Lung (tissue), 12 donors: ENCODE results near the gene KLF6. TPM values are rescaled to one million over a fixed set of nuclear protein-coding genes. Genes with fewer than 3 reads are reported as not detected.

ENCODE experiments used
- ATAC-seq: fragments of 200-7000 bp; cut with Tn5 transposase; one replicate; pipeline ENCODE4 v1.9.1; 2020; ENCODE audit warnings: moderate number of reproducible peaks; ENCODE audit not compliant: insufficient read depth, low FRiP score
- DNase-seq, 3 donors: peaks; one replicate each; pipeline ENCODE4 v3.0.0-alpha.2; 2013 to 2017
- H3K27ac ChIP-seq, 2 donors: one replicate each; pipeline ENCODE4 v1.5.1; 2013; ENCODE audit warnings: mild to moderate bottlenecking in 2 of 2, moderate library complexity in 2 of 2, control low read depth in 1 of 2, inconsistent platforms in 1 of 2, low read depth in 1 of 2, low read length in 1 of 2
- H3K27me3 ChIP-seq, 3 donors: one replicate each; pipeline ENCODE4 v1.5.1; 2013; ENCODE audit warnings: low read length in 2 of 3; ENCODE audit not compliant: control insufficient read depth in 3 of 3, insufficient read depth in 3 of 3
- H3K36me3 ChIP-seq, 4 donors: one replicate each; pipeline ENCODE4 v1.5.1; 2013; ENCODE audit warnings: low read length in 4 of 4, mild to moderate bottlenecking in 1 of 4, moderate library complexity in 1 of 4; ENCODE audit not compliant: control insufficient read depth in 4 of 4, insufficient read depth in 4 of 4
- H3K4me1 ChIP-seq, 5 donors: one replicate each; pipeline ENCODE4 v1.5.1; 2013; ENCODE audit warnings: low read length in 5 of 5, mild to moderate bottlenecking in 2 of 5, moderate library complexity in 1 of 5; ENCODE audit not compliant: control insufficient read depth in 5 of 5, insufficient read depth in 5 of 5
- H3K4me3 ChIP-seq: one replicate; pipeline ENCODE4 v1.5.1; 2013; ENCODE audit warnings: mild to moderate bottlenecking, control low read depth, moderate library complexity
- H3K9ac ChIP-seq, 2 donors: one replicate each; pipeline ENCODE4 v1.5.1; 2013; ENCODE audit warnings: low read length in 2 of 2, control low read depth in 1 of 2; ENCODE audit not compliant: insufficient read depth in 1 of 2
- H3K9me3 ChIP-seq, 4 donors: one replicate each; pipeline ENCODE4 v1.5.1; 2013; ENCODE audit warnings: low read length in 3 of 4, mild to moderate bottlenecking in 1 of 4, moderate library complexity in 1 of 4; ENCODE audit not compliant: control insufficient read depth in 4 of 4, insufficient read depth in 3 of 4
- WGBS, 2 donors: extraction: QIAGEN DNeasy Blood & Tissue Kit; methylation state at CpG; one replicate each; pipeline ENCODE4 v1.1.7; 2013; 5-methylcytosine and 5-hydroxymethylcytosine counted together
- polyA plus RNA-seq, 2 donors: library from polyadenylated mRNA; stranded (reverse); fragments of 200-250 nt; gene quantifications; one replicate each; pipeline ENCODE4 v1.2.1, GENCODE V29; 2013
- total RNA-seq, 2 donors: library from RNA; depleted of rRNA in 1 of 2; stranded (reverse); fragments of >200 nt in 1 of 2; gene quantifications; one replicate each; pipeline ENCODE4 v1.2.1, GENCODE V29; 2014 to 2021
- TF ChIP-seq, protein P1 (sequence below): IDR thresholded peaks from 2 replicates; pipeline ENCODE4 v1.5.1; 2012; ENCODE audit warnings: mild to moderate bottlenecking; ENCODE audit errors: control extremely low read depth, extremely low read depth
- donor health status: control.
- donor health status: control.
- donor health status: Bipolar disorder and iron deficiency.
- donor health status: healthy.
- donor health status: DM: yes; HTN: yes; CAD: no.

KLF6 gene
- total and polyA plus RNA-seq, 4 donors, result 45.6 to 264 (median 160) TPM

DNA sequence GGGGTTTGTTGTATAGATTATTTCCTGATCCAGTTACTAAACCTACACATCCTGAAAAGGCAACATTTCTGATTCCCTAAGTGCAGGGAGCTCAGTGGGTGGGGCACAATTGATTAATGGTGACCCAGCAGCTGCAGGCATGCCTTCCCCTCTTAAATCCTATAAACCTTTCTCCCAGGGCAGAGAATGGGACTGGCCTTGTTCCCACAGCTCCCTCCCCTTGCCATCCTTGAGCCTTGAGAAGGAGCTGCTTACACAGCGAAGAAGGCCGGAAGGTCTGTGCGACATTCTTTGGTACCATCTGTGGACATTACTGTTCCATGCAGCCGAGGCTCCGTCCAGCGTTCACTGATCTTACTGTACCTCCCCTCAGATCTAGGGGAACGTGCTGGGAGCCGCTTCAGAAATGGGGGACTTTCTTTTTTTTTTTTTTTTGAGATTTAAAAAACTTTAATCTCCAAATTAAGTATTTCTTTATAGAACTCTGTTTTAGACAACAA, 14.3 kb downstream of the KLF6 start:
- peaks cover 0 to 9% (median 2%) of the 10 kb centered on the region in 4 donors for H3K36me3 ChIP-seq
- H3K4me3 ChIP-seq, result no peak overlapping the region
- H3K4me1 ChIP-seq, result no peaks in the 10 kb centered on the region
- H3K27ac ChIP-seq, result no peak overlapping the region
- no peaks in the 10 kb centered on the region for H3K27me3 ChIP-seq
- WGBS, 2 donors, result 96 to 97% methylated on average over 8 of the region's 8 CpGs
- H3K9ac ChIP-seq, result no peak overlapping the region
- TF ChIP-seq, protein P1, sequence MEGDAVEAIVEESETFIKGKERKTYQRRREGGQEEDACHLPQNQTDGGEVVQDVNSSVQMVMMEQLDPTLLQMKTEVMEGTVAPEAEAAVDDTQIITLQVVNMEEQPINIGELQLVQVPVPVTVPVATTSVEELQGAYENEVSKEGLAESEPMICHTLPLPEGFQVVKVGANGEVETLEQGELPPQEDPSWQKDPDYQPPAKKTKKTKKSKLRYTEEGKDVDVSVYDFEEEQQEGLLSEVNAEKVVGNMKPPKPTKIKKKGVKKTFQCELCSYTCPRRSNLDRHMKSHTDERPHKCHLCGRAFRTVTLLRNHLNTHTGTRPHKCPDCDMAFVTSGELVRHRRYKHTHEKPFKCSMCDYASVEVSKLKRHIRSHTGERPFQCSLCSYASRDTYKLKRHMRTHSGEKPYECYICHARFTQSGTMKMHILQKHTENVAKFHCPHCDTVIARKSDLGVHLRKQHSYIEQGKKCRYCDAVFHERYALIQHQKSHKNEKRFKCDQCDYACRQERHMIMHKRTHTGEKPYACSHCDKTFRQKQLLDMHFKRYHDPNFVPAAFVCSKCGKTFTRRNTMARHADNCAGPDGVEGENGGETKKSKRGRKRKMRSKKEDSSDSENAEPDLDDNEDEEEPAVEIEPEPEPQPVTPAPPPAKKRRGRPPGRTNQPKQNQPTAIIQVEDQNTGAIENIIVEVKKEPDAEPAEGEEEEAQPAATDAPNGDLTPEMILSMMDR, result no peak
- DNase-seq, result no peak
- ATAC-seq, result no peak
- no peaks in the 10 kb centered on the region for H3K9me3 ChIP-seq

DNA sequence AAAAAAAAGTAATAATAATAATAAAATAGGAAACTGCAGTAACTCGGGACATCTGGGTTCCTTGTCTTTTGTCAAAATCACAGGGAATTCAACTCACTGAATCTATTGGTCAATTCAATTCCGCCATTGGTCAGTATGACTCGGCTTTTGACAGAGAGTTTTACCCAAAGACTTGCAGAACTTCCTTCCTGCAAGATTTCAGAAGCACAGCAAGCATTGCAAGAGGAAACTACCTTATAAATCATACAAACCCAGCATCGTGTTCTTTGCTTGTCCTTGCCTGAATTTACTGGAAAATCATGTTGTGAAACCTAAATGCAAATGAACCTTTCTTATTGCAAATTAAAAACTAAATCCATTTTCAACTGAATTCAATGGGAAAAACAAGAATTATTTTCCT, 15.5 kb downstream of the KLF6 start:
- H3K4me3 ChIP-seq, result no peak overlapping the region
- H3K4me1 ChIP-seq, result no peaks in the 10 kb centered on the region

DNA sequence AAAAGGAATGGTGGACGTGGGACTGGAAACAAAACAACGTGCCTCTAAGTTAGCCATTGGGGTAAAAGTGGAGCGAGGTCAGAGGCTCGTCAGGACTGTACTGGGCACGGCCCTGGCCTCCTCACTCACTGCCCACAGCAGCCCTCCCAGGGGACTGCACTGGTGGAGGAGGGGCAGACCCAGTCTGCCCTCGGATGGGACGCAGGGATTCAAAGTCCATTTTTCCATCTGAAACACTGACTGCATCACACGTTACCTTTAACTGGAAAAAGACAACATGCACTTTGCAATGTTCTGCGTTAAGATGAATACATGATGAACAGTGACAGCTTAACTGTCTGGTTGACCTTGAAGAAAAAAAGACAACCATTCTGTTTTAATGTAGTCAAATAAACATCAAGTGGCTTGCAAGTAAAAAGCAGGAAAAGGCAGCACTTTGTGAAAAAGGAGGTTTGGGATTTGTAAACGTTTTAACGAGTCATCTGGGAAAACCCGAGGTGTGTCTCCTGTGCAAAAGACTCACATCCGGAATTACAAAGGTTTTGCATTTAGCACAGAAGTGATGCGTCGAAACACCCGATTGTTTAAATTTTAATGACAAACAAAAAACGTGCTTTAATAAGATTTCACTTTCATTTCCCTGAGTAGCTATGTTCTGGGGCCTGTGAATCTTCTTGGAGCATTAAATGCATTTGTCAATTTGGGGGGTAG, 18.8 kb downstream of the KLF6 start:
- ATAC-seq (no peak), DNase-seq (no peak)
- no peaks in the 10 kb centered on the region for H3K4me1 ChIP-seq
- no peaks in the 10 kb centered on the region for H3K27me3 ChIP-seq
- 66 to 78% methylated on average over 17 of the region's 17 CpGs for WGBS, 2 donors
- no peaks in the 10 kb centered on the region for H3K36me3 ChIP-seq
- TF ChIP-seq, protein P1, result no peak
- H3K9ac ChIP-seq, result no peak overlapping the region
- no peak overlapping the region for H3K27ac ChIP-seq
- H3K4me3 ChIP-seq, result no peak overlapping the region
- no peaks in the 10 kb centered on the region for H3K9me3 ChIP-seq

More for the DNA sequence above, 15.5 kb downstream of the KLF6 start:
- ATAC-seq, result no peak
- TF ChIP-seq, protein P1, result no peak
- H3K36me3 ChIP-seq, result peaks cover 0 to 3% (median under 1%) of the 10 kb centered on the region in 4 donors
- 31 to 47% methylated on average over 4 of the region's 4 CpGs for WGBS, 2 donors
- H3K27me3 ChIP-seq, result no peaks in the 10 kb centered on the region
- H3K27ac ChIP-seq, result no peak overlapping the region
- H3K9me3 ChIP-seq, result no peaks in the 10 kb centered on the region
- no peak overlapping the region for H3K9ac ChIP-seq
- DNase-seq, result no peak

DNA sequence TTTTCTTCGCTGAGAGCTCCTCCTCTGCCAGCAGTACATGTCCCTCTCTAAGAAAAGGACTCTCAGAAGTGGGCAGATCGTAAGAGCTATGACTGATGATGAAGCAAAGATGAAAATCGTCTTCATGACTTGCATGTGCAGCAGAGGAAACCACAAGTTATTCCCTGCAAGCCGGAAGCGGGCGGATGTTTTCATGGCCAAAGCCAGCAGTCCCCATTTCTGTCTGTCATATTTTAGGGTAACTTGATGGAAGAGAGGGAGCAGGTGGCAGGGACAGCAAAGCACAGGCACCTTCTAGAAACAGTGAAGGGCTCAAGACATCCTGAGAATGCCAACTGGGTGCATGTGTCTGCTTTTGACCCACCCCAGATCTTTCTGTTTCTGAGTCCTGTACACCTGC, 19.9 kb downstream of the KLF6 start:
- no peak for ATAC-seq
- TF ChIP-seq, protein P1, result no peak
- no peak overlapping the region for H3K4me3 ChIP-seq

More for the DNA sequence above, 19.9 kb downstream of the KLF6 start:
- Histone ChIP-seq H3K9me3 (no peaks in the 10 kb centered on the region), H3K9ac (no peak overlapping the region), H3K27me3 (no peaks in the 10 kb centered on the region), H3K27ac (peak overlapping the region in 1 of 2 donors; percentile 9), H3K4me1 (no peaks in the 10 kb centered on the region), H3K36me3 (no peaks in the 10 kb centered on the region)
- WGBS, 2 donors, result 34 to 65% methylated on average over 6 of the region's 6 CpGs
- no peak for DNase-seq
